Panc1 (cell line): Measurements from ENCODE around the gene PIGS. TPM values are rescaled to one million over a fixed set of nuclear protein-coding genes. Genes with fewer than 3 reads are reported as not detected.

Source experiments
- ATAC-seq: fragments of 200-7000 bp; cut with Tn5 transposase; 2 replicates; pipeline ENCODE4 v1.9.1; 2020; ENCODE audit warnings: mild to moderate bottlenecking, moderate library complexity
- BruUV-seq: library from RNA; stranded (reverse); fragments of 400-500 nt; replicated peaks from 2 replicates; lab custom pipeline; 2021; lab: Mats Ljungman, UMichigan
- CTCF ChIA-PET: fragments of 300-600 bp; sonication (Branson Sonifier 250); formaldehyde crosslinking; loops from one replicate; lab custom pipeline; 2022; ENCODE audit warnings: antibody characterized with exemption; lab: Charles Lee
- POLR2A ChIA-PET: fragments of 300-600 bp; sonication (Branson Sonifier 250); formaldehyde crosslinking; loops from one replicate; lab custom pipeline; 2022; ENCODE audit warnings: antibody characterized with exemption; lab: Charles Lee
- DNase-seq: peaks from one replicate; pipeline ENCODE4 v3.0.0-alpha.2; 2010; ENCODE audit warnings: low read depth, low spot score
- H3K27ac ChIP-seq: 2 replicates; pipeline ENCODE4 v1.5.1; 2011; ENCODE audit warnings: mild to moderate bottlenecking, low read length, inconsistent platforms
- H3K27me3 ChIP-seq: fragments of 200-500 bp; sonication (Bioruptor generic); 2 replicates; pipeline ENCODE4 v1.6.0; 2014; ENCODE audit warnings: low read length, inconsistent platforms; ENCODE audit not compliant: control insufficient read depth, insufficient read depth
- H3K36me3 ChIP-seq: fragments of 200-500 bp; sonication (Bioruptor generic); 2 replicates; pipeline ENCODE4 v1.5.1; 2014; ENCODE audit warnings: inconsistent platforms, mild to moderate bottlenecking, low read length, moderate library complexity; ENCODE audit not compliant: control insufficient read depth, insufficient read depth
- H3K4me1 ChIP-seq: 2 replicates; pipeline ENCODE4 v1.5.1; 2011; ENCODE audit warnings: inconsistent platforms, mild to moderate bottlenecking, low read length, moderate library complexity; ENCODE audit not compliant: control insufficient read depth, insufficient read depth
- H3K4me3 ChIP-seq, 2 experiments: 2 replicates each; pipeline ENCODE4 v1.5.1; 2011 to 2012; ENCODE audit warnings: low read depth in 2 of 2, low read length in 2 of 2, mild to moderate bottlenecking in 2 of 2, inconsistent platforms in 1 of 2, moderate library complexity in 1 of 2
- H3K9me3 ChIP-seq: fragments of 200-500 bp; sonication (Bioruptor generic); 2 replicates; pipeline ENCODE4 v1.5.1; 2014; ENCODE audit warnings: low read depth, mild to moderate bottlenecking, inconsistent platforms, low read length, moderate library complexity; ENCODE audit not compliant: control insufficient read depth, insufficient read depth
- POLR2AphosphoS5 ChIP-seq: IDR thresholded peaks from 2 replicates; pipeline ENCODE4 v1.6.1; 2012; ENCODE audit warnings: mild to moderate bottlenecking, low read depth, low read length, moderate library complexity
- REST ChIP-seq, 2 experiments: IDR thresholded peaks; 2 replicates each; pipeline ENCODE4 v1.6.1; 2011 to 2012; ENCODE audit warnings: low read depth in 2 of 2, control low read depth in 1 of 2, low read length in 1 of 2, mild to moderate bottlenecking in 1 of 2, moderate library complexity in 1 of 2; ENCODE audit not compliant: insufficient read depth in 1 of 2
- SIN3A ChIP-seq: IDR thresholded peaks from 2 replicates; pipeline ENCODE4 v1.6.1; 2012; ENCODE audit warnings: low read depth, mild to moderate bottlenecking, low read length, moderate library complexity, borderline replicate concordance; ENCODE audit not compliant: insufficient read depth
- TCF7L2 ChIP-seq: IDR thresholded peaks from 2 replicates; pipeline ENCODE4 v1.6.1; 2011; ENCODE audit warnings: mild to moderate bottlenecking, low read depth, low read length, inconsistent platforms
- in situ Hi-C: cut with HindIII; loops from 2 replicates; pipeline ENCODE4 v1.10.0; 2016; ENCODE audit warnings: low sequenced_read_pairs, low pct_unique_long_range_greater_than_20kb
- intact Hi-C: fragments of 100-400 bp; cut with micrococcal nuclease; formaldehyde crosslinking; loops from one replicate; pipeline ENCODE4 v1.10.0; 2022; ENCODE audit not compliant: unreplicated experiment
- total RNA-seq: library from RNA; stranded (reverse); gene quantifications from one replicate; pipeline ENCODE4 v1.2.1, GENCODE V29; 2021; ENCODE audit not compliant: unreplicated experiment
- TF ChIP-seq, protein P1 (sequence below): fragments of 450-650 bp; IDR thresholded peaks from 2 replicates; pipeline ENCODE4 v1.5.1; 2017; ENCODE audit warnings: mild to moderate bottlenecking

Gene PIGS
- total RNA-seq, 1 experiment from 2014 or later, result 78.8 TPM

GRCh38 chr17:28514561-28515002 is 56.7 kb downstream of the PIGS start:
- Histone ChIP-seq H3K9me3 (no peaks in the 10 kb centered on the region), H3K4me3 (no peak overlapping the region), H3K27me3 (peaks cover 2% of the 10 kb centered on the region; the same call in 1 of the 2 replicates), H3K36me3 (no peaks in the 10 kb centered on the region), H3K4me1 (no peaks in the 10 kb centered on the region), H3K27ac (no peak overlapping the region)
- intact Hi-C loops (no loop called here), in situ Hi-C loops (no loop called here)
- ChIA-PET POLR2A (no interaction called here), CTCF (no interaction called here)
- ATAC-seq, result no peak
- TF ChIP-seq, protein P1, sequence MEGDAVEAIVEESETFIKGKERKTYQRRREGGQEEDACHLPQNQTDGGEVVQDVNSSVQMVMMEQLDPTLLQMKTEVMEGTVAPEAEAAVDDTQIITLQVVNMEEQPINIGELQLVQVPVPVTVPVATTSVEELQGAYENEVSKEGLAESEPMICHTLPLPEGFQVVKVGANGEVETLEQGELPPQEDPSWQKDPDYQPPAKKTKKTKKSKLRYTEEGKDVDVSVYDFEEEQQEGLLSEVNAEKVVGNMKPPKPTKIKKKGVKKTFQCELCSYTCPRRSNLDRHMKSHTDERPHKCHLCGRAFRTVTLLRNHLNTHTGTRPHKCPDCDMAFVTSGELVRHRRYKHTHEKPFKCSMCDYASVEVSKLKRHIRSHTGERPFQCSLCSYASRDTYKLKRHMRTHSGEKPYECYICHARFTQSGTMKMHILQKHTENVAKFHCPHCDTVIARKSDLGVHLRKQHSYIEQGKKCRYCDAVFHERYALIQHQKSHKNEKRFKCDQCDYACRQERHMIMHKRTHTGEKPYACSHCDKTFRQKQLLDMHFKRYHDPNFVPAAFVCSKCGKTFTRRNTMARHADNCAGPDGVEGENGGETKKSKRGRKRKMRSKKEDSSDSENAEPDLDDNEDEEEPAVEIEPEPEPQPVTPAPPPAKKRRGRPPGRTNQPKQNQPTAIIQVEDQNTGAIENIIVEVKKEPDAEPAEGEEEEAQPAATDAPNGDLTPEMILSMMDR, result no peak
- no peak for TF ChIP-seq SIN3A
- TF ChIP-seq POLR2AphosphoS5, result no peak
- TF ChIP-seq REST (IDR thresholded peaks at IDR 0.05; ENCODE audit: insufficient read depth in 1 of 2, low read depth in 2 of 2, low read length in 1 of 2), result no peak
- TF ChIP-seq TCF7L2, result no peak
- no peak for DNase-seq
- no TSS peak for BruUV-seq

- Histone ChIP-seq H3K4me3 (no peak overlapping the region), H3K9me3 (no peaks in the 10 kb centered on the region), H3K4me1 (no peaks in the 10 kb centered on the region), H3K36me3 (no peaks in the 10 kb centered on the region), H3K27me3 (peaks cover 3% of the 10 kb centered on the region; the same call in 1 of the 2 replicates), H3K27ac (no peak overlapping the region)
- DNase-seq (no peak), ATAC-seq (no peak)
- ChIA-PET CTCF (no interaction called here), POLR2A (no interaction called here)
- BruUV-seq, result no TSS peak
- intact Hi-C loops (no loop called here), in situ Hi-C loops (no loop called here)
- TF ChIP-seq POLR2AphosphoS5, result no peak
- TF ChIP-seq REST (IDR thresholded peaks at IDR 0.05; ENCODE audit: insufficient read depth in 1 of 2, low read depth in 2 of 2, low read length in 1 of 2), result no peak
- no peak for TF ChIP-seq SIN3A
- TF ChIP-seq TCF7L2, result no peak
- TF ChIP-seq, protein P1, result no peak
Observed at GRCh38 chr17:28513476-28513875, 57.8 kb downstream of the PIGS start.
